GM18498 (cell line): Measurements from ENCODE around the gene MRPL58.
"Not testable (repeated sequence)": the region's sequence is repeated elsewhere in the genome, so short reads cannot be mapped to it uniquely, and the experiment has no call there.

ENCODE experiments used
- ATAC-seq: cut with Tn5 transposase; IDR thresholded peaks from one replicate; pipeline ENCODE4 v1.9.1; 2021; ENCODE audit warnings: mild to moderate bottlenecking, moderate library complexity; ENCODE audit not compliant: unreplicated experiment

Gene MRPL58

GRCh38 chr17:75012346-75013091 lies at the start of gene MRPL58:
TSS of gene MRPL58 (plus strand) at chr17:75012670. CDS start at chr17:75012687, 17 bp downstream.
- peak; percentile 95 for ATAC-seq

- ATAC-seq = no peak
These were observed 48.8 kb upstream of the MRPL58 start for GRCh38 chr17:74963656-74964055.

DNA sequence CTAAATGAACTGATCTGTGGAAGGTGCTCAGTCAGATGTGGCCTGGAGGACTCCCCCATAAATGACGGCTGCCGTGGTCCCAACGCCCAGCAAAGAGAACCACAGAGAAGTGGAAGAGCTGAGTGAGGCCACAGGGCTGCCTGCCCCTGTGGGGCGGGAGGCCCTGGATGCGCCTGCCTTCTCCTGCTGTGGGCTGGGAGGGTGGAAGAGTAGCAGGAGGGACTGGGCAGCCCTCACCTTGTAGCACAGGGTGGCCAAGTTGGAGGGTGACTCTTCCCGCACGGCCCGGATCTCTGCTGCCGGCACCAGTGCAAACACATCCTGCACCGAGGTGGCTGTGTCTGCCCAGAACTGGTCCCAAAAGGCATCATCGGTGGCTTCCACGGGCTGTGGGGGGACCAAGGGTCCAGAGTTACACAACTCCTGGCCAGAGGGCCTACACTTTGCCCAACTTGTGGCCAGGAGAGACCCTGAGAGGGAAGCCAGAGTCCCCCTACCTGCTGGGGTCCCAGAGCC lies 48.2 kb upstream of the MRPL58 start:
- no peak for ATAC-seq

GRCh38 chr17:74964988-74965622 lies 47.4 kb upstream of the MRPL58 start:
- no peak for ATAC-seq

DNA sequence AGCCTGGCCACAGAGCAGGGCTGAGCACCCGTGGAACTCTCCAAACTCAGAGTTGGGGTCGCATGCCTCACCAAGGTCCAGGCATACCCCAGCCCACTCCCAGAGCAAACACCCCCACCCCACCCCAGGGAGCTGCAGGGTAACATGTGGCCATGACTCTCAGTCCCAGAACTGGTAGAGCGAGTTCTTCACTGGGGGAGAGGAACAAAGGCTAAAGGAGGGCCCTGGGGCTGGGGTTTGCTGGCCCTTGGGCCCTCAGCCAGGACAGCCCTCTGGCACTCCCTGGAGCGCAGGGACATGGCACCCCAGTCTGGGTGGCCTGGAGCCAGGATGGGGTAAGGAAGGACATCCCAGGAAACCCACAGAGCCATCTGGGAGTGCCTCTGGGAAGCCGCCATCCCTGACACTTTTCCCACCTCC lies 44.1 kb upstream of the MRPL58 start:
- ATAC-seq = no peak

DNA sequence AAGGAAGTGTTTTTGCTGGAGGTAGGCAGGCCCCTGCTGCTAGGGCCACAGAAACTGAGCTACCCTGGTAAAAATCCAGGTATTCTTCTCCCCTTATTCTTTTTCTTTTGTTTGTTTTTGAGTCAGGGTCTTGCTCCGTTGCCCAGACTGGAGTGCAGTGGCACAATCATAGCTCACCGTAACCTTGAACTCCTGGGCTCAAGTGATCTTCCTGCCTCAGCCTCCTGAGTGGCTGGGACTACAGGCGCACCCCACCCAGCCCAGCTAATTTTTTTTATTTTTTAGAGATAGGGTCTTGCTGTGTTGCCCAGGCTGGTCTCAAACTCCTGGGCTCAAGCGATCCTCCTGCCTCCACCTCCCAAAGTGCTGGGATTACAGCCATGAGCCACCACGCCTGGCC lies 43.0 kb upstream of the MRPL58 start:
- not testable (repeated sequence) for ATAC-seq

- ATAC-seq = no peak
These were observed 42.1 kb upstream of the MRPL58 start for GRCh38 chr17:74970395-74970794.

- no peak for ATAC-seq
These were observed 41.2 kb upstream of the MRPL58 start for GRCh38 chr17:74971069-74971841.

GRCh38 chr17:74971842-74972106 lies 40.7 kb upstream of the MRPL58 start:
- no peak for ATAC-seq

DNA sequence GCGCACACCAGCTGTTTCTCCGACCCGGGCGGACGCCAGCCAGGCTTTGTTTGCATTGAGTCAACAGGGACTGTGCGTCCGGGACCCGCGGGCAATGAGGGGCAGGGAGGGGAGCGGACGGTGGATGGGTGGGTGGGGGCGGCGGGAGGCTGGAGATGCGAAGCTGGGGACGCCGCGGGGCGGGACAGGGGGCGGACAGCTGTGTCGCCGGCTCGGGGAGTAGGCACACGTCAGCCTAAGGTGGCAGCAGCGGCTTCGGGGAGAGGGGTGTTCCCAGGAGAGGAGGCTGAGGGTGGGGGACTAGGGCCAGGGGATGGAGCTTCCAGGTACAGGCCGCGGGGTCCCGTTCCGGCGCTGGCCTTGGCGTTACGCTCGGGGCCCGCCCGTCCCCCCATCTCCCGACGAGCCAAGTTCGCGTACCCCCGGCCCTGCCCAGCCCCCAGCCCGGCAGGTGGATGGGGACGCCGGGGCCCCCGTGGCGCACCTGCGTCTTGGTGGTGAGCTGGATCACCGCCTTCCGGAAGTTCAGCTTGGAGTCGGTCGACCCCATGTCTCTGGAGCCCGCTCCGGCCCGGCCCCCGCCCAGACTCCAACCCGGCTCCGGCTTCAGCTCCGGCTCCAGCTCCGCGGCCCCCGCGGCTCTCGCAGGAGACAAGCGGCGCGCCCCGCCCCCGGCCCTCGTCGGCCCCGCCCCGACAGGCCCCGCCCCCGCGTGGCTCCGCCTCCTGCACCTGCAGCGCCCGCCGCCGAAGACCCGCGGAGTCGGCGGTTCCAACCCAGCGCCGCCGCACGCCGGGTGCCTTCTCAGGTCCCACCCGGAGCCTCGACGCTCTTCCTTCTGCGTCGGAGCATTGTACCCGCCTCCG lies 40.1 kb upstream of the MRPL58 start, which contains the start of gene HID1:
HID1 (minus strand) TSS at position 653 of the 866 bp plus-strand sequence; CDS start at position 550, 103 bp downstream.
- no peak for ATAC-seq

- no peak for ATAC-seq
These were observed 39.5 kb upstream of the MRPL58 start for GRCh38 chr17:74972973-74973328.

GRCh38 chr17:74975943-74976342 lies 36.5 kb upstream of the MRPL58 start:
- ATAC-seq = no peak

GRCh38 chr17:74977802-74978201 lies 34.7 kb upstream of the MRPL58 start:
- no peak for ATAC-seq

DNA sequence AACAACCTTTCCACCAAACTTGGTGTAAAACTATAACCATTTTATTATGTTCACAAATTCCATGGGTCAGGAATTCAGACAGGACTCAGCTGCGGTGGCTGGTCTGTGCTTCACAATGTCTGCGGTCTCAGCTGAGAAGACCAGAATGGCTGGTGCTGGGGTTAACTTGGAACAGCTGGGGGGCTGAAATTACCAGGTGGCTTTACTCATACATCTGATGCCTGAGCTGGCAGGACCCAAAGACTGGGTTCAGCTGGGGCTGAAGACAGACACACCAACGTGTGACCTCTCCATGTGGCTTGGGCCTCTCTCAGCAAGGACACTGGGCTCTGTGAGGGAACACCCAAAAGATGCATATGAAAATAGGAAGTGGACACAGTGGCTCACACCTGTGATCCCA lies 34.2 kb upstream of the MRPL58 start:
- ATAC-seq = no peak

DNA sequence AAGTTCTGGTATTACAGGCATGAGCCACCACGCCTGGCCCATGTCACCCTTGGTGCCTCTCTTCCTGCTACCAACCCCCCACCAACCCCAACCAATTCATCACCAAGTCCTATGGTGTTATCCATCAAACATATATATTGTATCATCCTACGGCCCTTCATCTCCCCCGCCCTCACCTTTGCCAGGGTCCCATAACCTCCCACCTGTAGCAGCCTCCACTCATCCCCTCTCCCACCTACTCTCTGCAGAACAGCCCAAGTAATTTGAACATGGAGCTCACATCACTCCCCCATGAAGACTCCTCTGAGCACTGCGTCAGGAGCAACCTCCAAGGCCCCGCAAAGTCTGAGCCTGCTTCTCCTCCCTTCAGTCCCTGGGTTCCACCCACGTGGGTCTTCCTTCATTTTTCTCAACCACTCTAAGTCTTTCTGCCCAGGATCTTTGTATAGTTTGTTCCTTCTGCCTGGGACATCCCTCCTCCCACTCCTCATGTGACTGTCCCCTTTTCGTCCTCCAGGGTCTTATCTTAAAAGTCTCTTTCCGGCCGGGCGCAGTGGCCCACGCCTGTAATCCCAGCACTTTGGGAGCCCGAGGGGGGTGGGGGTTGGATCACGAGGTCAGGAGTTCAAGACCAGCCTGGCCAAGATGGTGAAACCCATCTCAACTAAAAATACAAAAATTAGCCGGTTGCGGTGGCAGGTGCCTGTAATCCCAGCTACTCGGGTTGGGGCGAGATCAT lies 32.9 kb upstream of the MRPL58 start:
- ATAC-seq = no peak

DNA sequence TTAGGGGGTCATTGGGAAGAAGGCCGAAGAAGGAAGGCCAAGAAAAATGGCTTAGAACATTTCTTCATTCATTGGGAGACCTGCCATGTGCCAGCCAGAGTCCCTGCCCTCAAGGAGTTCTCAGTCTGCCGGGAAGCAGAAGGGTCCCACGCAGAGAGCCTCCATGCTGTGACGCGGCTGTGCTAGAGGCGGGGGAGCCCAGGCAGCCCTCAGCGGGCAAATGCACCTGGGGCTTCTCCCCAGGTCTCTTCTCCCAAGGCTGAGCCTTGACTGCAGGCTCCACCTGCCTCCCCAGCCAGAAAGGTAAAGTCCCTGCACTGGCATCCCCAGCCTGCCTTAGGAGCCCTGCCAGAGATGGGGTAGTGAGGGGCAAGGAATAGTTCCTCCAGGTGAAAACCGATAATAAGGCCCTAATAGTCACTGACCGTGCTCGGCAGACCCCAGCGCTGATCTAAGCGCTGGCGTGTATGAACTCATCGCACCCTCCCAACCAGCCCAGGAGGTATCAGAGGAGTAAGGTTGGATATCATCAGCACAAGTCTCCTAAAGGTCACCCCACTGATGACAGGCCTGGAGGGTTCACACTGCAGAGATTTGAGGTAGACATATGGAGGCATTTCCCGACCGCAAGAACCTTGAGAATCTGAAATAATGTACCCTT lies 31.0 kb upstream of the MRPL58 start:
- no peak for ATAC-seq

GRCh38 chr17:74981979-74982662 lies 30.3 kb upstream of the MRPL58 start:
- ATAC-seq = peak; percentile 69

DNA sequence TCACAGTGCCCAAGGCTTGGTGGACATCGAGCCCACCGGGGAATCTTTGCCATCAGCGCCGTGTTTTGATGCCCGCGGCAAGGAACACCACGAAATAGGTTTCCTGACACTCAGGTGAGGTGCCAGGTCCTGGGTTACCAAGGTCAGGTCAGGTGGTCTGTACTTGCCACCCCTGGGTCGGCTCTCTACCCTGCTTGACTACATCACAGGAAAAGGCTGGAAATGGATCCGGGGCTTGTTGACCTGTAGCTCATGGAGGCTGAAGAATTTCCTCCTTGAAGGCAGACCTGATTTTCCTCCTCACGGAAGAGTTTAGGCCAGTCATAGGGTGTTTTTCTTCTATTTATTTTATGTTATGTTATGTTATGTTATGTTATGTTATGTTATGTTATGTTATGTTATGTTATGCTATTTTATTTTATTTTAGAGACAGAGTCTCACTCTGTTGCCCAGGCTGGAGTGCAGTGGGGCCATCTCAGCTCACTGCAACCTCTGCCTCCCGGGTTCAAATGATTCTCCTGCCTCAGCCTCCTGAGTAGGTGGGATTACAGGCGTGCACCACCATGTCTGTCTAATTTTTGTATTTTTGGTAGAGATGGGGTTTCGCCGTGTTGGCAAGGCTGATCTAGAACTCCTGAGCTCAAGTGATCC lies 29.7 kb upstream of the MRPL58 start:
- ATAC-seq = not testable (repeated sequence)

DNA sequence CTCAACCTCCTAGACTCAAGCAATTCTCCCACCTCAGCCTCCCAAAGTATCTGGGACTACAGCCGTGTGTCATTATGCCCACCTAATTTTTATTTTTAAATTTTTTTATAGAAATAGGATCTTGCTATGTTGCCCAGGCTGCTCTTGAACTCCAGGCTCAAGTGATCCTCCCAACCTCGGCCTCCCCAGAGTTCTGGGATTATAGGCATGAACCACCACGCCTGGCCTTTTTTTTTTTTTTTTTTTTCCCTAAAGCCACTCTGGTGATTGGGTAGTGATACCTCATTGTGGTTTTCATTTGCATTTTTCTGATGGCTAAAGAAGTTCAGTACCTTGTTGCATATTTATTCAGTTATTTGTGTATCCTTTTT lies 26.3 kb upstream of the MRPL58 start:
- ATAC-seq = no peak
